Measurements from ENCODE around the gene P2RX3.
"Not testable (repeated sequence)": the region's sequence is repeated elsewhere in the genome, so short reads cannot be mapped to it uniquely, and the experiment has no call there.

P2RX3 gene

GRCh38 chr11:57338142-57338541 lies at the start of gene P2RX3:
Gene P2RX3, plus strand, starts transcription at chr11:57338352. Its CDS starts 199 bp downstream, at chr11:57338551.
- DNase-seq: no peak

GRCh38 chr11:57288771-57289579 lies 49.2 kb upstream of the P2RX3 start:
- DNase-seq: no peak

- DNase-seq: no peak
Observed at GRCh38 chr11:57290288-57290687, 47.9 kb upstream of the P2RX3 start.

GRCh38 chr11:57294225-57295131 lies 43.7 kb upstream of the P2RX3 start:
- DNase-seq: no peak

GRCh38 chr11:57296205-57296604 lies 41.9 kb upstream of the P2RX3 start:
- DNase-seq: not testable (repeated sequence)

GRCh38 chr11:57297221-57297620 lies 40.9 kb upstream of the P2RX3 start:
- DNase-seq: no peak

- no peak for DNase-seq
Observed at GRCh38 chr11:57299150-57299737, 38.9 kb upstream of the P2RX3 start.

- DNase-seq: no peak
Observed at GRCh38 chr11:57300785-57301184, 37.4 kb upstream of the P2RX3 start.

- DNase-seq: no peak
Observed at GRCh38 chr11:57301711-57302423, 36.3 kb upstream of the P2RX3 start.

GRCh38 chr11:57302489-57302888 lies 35.7 kb upstream of the P2RX3 start:
- DNase-seq: no peak

GRCh38 chr11:57303280-57303989 lies 34.7 kb upstream of the P2RX3 start:
- no peak for DNase-seq

- no peak for DNase-seq
Observed at GRCh38 chr11:57303990-57304579, 34.1 kb upstream of the P2RX3 start.

- DNase-seq: no peak
Observed at GRCh38 chr11:57305523-57305922, 32.6 kb upstream of the P2RX3 start.

- no peak for DNase-seq
Observed at GRCh38 chr11:57306161-57306876, 31.8 kb upstream of the P2RX3 start.

- no peak for DNase-seq
Observed at GRCh38 chr11:57306940-57307565, 31.1 kb upstream of the P2RX3 start.

GRCh38 chr11:57307666-57308270 lies 30.4 kb upstream of the P2RX3 start:
- DNase-seq: no peak

- no peak for DNase-seq
Observed at GRCh38 chr11:57308426-57309060, 29.6 kb upstream of the P2RX3 start.

GRCh38 chr11:57309106-57310059 lies 28.8 kb upstream of the P2RX3 start:
- DNase-seq: no peak
